KMS-11 (cell line): ENCODE results near the gene SPINK8.

Experiments used
- H2AFZ ChIP-seq: fragments of 200-600 bp; sonication (generic); 2 replicates; pipeline ENCODE4 v1.6.1; 2016; ENCODE audit warnings: antibody characterized with exemption, mixed run types, low read depth
- H3K27ac ChIP-seq: fragments of 200-600 bp; sonication (generic); 2 replicates; pipeline ENCODE4 v1.6.1; 2016; ENCODE audit warnings: mild to moderate bottlenecking, mixed run types
- H3K27me3 ChIP-seq: fragments of 200-600 bp; sonication (generic); 2 replicates; pipeline ENCODE4 v1.6.1; 2017; ENCODE audit warnings: mild to moderate bottlenecking, low read depth, mixed run types, moderate library complexity; ENCODE audit not compliant: insufficient read depth
- H3K36me3 ChIP-seq: fragments of 200-600 bp; sonication (generic); 2 replicates; pipeline ENCODE4 v1.6.1; 2017; ENCODE audit warnings: mild to moderate bottlenecking, mixed run types; ENCODE audit not compliant: insufficient read depth
- H3K4me1 ChIP-seq: fragments of 200-600 bp; sonication (generic); 2 replicates; pipeline ENCODE4 v1.6.1; 2016; ENCODE audit warnings: mild to moderate bottlenecking, low read depth, mixed run types; ENCODE audit not compliant: poor library complexity, severe bottlenecking
- H3K4me2 ChIP-seq: fragments of 200-600 bp; sonication (generic); 2 replicates; pipeline ENCODE4 v1.7.0; 2016; ENCODE audit warnings: mild to moderate bottlenecking, mixed run types
- H3K4me3 ChIP-seq: fragments of 200-600 bp; sonication (generic); IDR thresholded peaks from 2 replicates; pipeline ENCODE4 v1.6.1; 2017; ENCODE audit warnings: low read depth, low read length, mixed read lengths; ENCODE audit not compliant: insufficient read depth
- H3K79me2 ChIP-seq: fragments of 200-600 bp; sonication (generic); 2 replicates; pipeline ENCODE4 v1.6.1; 2016; ENCODE audit warnings: low read depth, mixed run types; ENCODE audit not compliant: insufficient read depth
- H3K9ac ChIP-seq: fragments of 200-600 bp; sonication (generic); 2 replicates; pipeline ENCODE4 v1.6.1; 2016; ENCODE audit warnings: mild to moderate bottlenecking, mixed run types
- H4K20me1 ChIP-seq: fragments of 200-600 bp; sonication (generic); 2 replicates; pipeline ENCODE4 v1.6.1; 2016; ENCODE audit warnings: mild to moderate bottlenecking, mixed run types; ENCODE audit not compliant: insufficient read depth
- CTCF ChIP-seq: fragments of 200-600 bp; sonication (generic); conservative IDR thresholded peaks from 2 replicates; pipeline ENCODE4 v1.6.1; 2017; ENCODE audit warnings: low read depth, mild to moderate bottlenecking, antibody characterized with exemption, low read length, moderate library complexity, mixed read lengths

Gene SPINK8

GRCh38 chr3:48370333-48370713, 36.9 kb upstream of the SPINK8 start:
- TF ChIP-seq CTCF: no peak
- H3K4me1 ChIP-seq: no peaks in the 10 kb centered on the region

GRCh38 chr3:48369693-48370332, 36.4 kb upstream of the SPINK8 start:
- Histone ChIP-seq H3K4me2 (no peak overlapping the region), H3K79me2 (no peaks in the 10 kb centered on the region), H3K4me3 (no peak overlapping the region), H3K36me3 (no peaks in the 10 kb centered on the region), H3K4me1 (no peaks in the 10 kb centered on the region), H3K9ac (no peak overlapping the region), H2AFZ (no peak overlapping the region), H4K20me1 (no peaks in the 10 kb centered on the region), H3K27me3 (no peaks in the 10 kb centered on the region), H3K27ac (no peak overlapping the region)
- no peak for TF ChIP-seq CTCF

More at GRCh38 chr3:48370333-48370713, 36.9 kb upstream of the SPINK8 start:
- no peaks in the 10 kb centered on the region for H3K79me2 ChIP-seq
- no peak overlapping the region for H3K27ac ChIP-seq
- no peak overlapping the region for H3K4me2 ChIP-seq
- no peaks in the 10 kb centered on the region for H3K36me3 ChIP-seq
- H4K20me1 ChIP-seq: no peaks in the 10 kb centered on the region
- H3K27me3 ChIP-seq: no peaks in the 10 kb centered on the region
- no peak overlapping the region for H3K4me3 ChIP-seq
- H3K9ac ChIP-seq: no peak overlapping the region
- no peak overlapping the region for H2AFZ ChIP-seq

GRCh38 chr3:48367201-48367600, 33.7 kb upstream of the SPINK8 start:
- Histone ChIP-seq H3K4me3 (no peak overlapping the region), H3K27me3 (no peaks in the 10 kb centered on the region), H3K4me1 (no peaks in the 10 kb centered on the region), H4K20me1 (no peaks in the 10 kb centered on the region), H2AFZ (no peak overlapping the region), H3K9ac (no peak overlapping the region), H3K79me2 (no peaks in the 10 kb centered on the region), H3K27ac (no peak overlapping the region), H3K36me3 (no peaks in the 10 kb centered on the region), H3K4me2 (no peak overlapping the region)
- TF ChIP-seq CTCF: no peak

GRCh38 chr3:48364840-48365239, 31.4 kb upstream of the SPINK8 start:
- Histone ChIP-seq H3K4me2 (no peak overlapping the region), H3K27me3 (no peaks in the 10 kb centered on the region), H3K79me2 (no peaks in the 10 kb centered on the region), H2AFZ (no peak overlapping the region), H4K20me1 (no peaks in the 10 kb centered on the region), H3K4me1 (no peaks in the 10 kb centered on the region), H3K36me3 (no peaks in the 10 kb centered on the region), H3K9ac (no peak overlapping the region), H3K4me3 (no peak overlapping the region), H3K27ac (no peak overlapping the region)
- no peak for TF ChIP-seq CTCF
